NCI-H82 (cell line): Measurements from ENCODE around the gene TCEANC2.
"Not testable (repeated sequence)": the region's sequence is repeated elsewhere in the genome, so short reads cannot be mapped to it uniquely, and the experiment has no call there.

Experiments
- DNase-seq: peaks from one replicate; lab custom pipeline; 2025; lab: John Stamatoyannopoulos, UW

The TCEANC2 gene

GRCh38 chr1:54086754-54087153, 33.3 kb downstream of the TCEANC2 start:
- DNase-seq = no peak

- no peak for DNase-seq
These were observed 35.0 kb downstream of the TCEANC2 start for GRCh38 chr1:54088385-54088784.

- no peak for DNase-seq
These were observed 38.3 kb downstream of the TCEANC2 start for GRCh38 chr1:54091666-54092065.

- DNase-seq = no peak
These were observed 40.8 kb downstream of the TCEANC2 start for GRCh38 chr1:54094001-54094729.

- not testable (repeated sequence) for DNase-seq
These were observed 41.3 kb downstream of the TCEANC2 start for GRCh38 chr1:54094730-54095105.

GRCh38 chr1:54095546-54096226, 42.3 kb downstream of the TCEANC2 start:
- no peak for DNase-seq

GRCh38 chr1:54096227-54096876, 42.9 kb downstream of the TCEANC2 start:
- no peak for DNase-seq

GRCh38 chr1:54096877-54097240, 43.5 kb downstream of the TCEANC2 start:
- DNase-seq = no peak

- no peak for DNase-seq
These were observed 45.7 kb downstream of the TCEANC2 start for GRCh38 chr1:54099061-54099610.

- no peak for DNase-seq
These were observed 47.1 kb downstream of the TCEANC2 start for GRCh38 chr1:54100500-54100899.

GRCh38 chr1:54103414-54103813, 50.0 kb downstream of the TCEANC2 start:
- DNase-seq = no peak

- DNase-seq = not testable (repeated sequence)
These were observed 51.2 kb downstream of the TCEANC2 start for GRCh38 chr1:54104613-54105012.

GRCh38 chr1:54105080-54105479, 51.7 kb downstream of the TCEANC2 start:
- DNase-seq = no peak

- DNase-seq = no peak
These were observed 52.4 kb downstream of the TCEANC2 start for GRCh38 chr1:54105736-54106269.

GRCh38 chr1:54107131-54107530, 53.7 kb downstream of the TCEANC2 start:
- peak; percentile 54 for DNase-seq

GRCh38 chr1:54108156-54108555, 54.7 kb downstream of the TCEANC2 start:
- DNase-seq = peak; percentile 84

- DNase-seq = peak; percentile 45
These were observed 56.0 kb downstream of the TCEANC2 start for GRCh38 chr1:54109129-54110090.

GRCh38 chr1:54110996-54111395, 57.6 kb downstream of the TCEANC2 start:
- DNase-seq = peak; percentile 100

- peak; percentile 60 for DNase-seq
These were observed 58.2 kb downstream of the TCEANC2 start for GRCh38 chr1:54111624-54112023.

GRCh38 chr1:54112027-54112426, 58.6 kb downstream of the TCEANC2 start:
- no peak for DNase-seq

GRCh38 chr1:54112705-54113368, 59.4 kb downstream of the TCEANC2 start:
- DNase-seq = peak; percentile 31
